HCT116 (cell line): ENCODE data around the gene INTS6. TPM values are rescaled to one million over a fixed set of nuclear protein-coding genes. Genes with fewer than 3 reads are reported as not detected.

Experiments used
- ATAC-seq: fragments of 200-7000 bp; cut with Tn5 transposase; 2 replicates; pipeline ENCODE4 v1.9.1; 2020; ENCODE audit warnings: mild to moderate bottlenecking, moderate library complexity
- BruUV-seq: library from RNA; stranded (reverse); fragments of 400-500 nt; replicated peaks from 2 replicates; lab custom pipeline; 2021; lab: Mats Ljungman, UMichigan
- CTCF ChIA-PET: fragments of 300-600 bp; sonication (Branson Sonifier 250); formaldehyde crosslinking; loops from one replicate; lab custom pipeline; 2021; ENCODE audit warnings: antibody characterized with exemption; lab: Charles Lee
- POLR2A ChIA-PET: fragments of 300-600, 350-600 bp; sonication (Branson Sonifier 250); formaldehyde crosslinking; loops from one replicate; lab custom pipeline; 2021; ENCODE audit warnings: antibody characterized with exemption; lab: Charles Lee
- RAD21 ChIA-PET, 2 experiments: fragments of 300-600 bp; sonication (Branson Sonifier 250); formaldehyde crosslinking; loops; one replicate each; lab custom pipeline; 2023; ENCODE audit warnings: low total read pairs in 2 of 2; ENCODE audit not compliant: uncharacterized antibody in 2 of 2, unreplicated experiment in 2 of 2, low non-redundant PET in 1 of 2; lab: Charles Lee
- DNase-seq: peaks from one replicate; pipeline ENCODE4 v3.0.0-alpha.2; 2010; ENCODE audit warnings: low read depth, low spot score
- H2AFZ ChIP-seq: fragments of 200-600 bp; shearing (Covaris generic), sonication (generic); 2 replicates; pipeline ENCODE4 v1.6.1; 2017; ENCODE audit warnings: low read depth, mixed run types, mixed read lengths, antibody characterized with exemption, low read length; ENCODE audit not compliant: poor library complexity, severe bottlenecking
- H3K27ac ChIP-seq: 2 replicates; pipeline ENCODE4 v1.5.1; 2012; ENCODE audit warnings: low read depth, low read length
- H3K27me3 ChIP-seq: fragments of 200-600 bp; sonication (generic); 2 replicates; pipeline ENCODE4 v1.6.1; 2016; ENCODE audit warnings: mixed run types, low read length, mixed read lengths; ENCODE audit not compliant: insufficient read depth
- H3K36me3 ChIP-seq, 2 experiments: fragments of 200-500 bp in 1 of 2; fragments of 200-600 bp in 1 of 2; sonication (Bioruptor generic) in 1 of 2; sonication (generic) in 1 of 2; 2 replicates each; pipeline versions ENCODE4 v1.5.1 to v1.6.1; 2014 to 2016; ENCODE audit warnings: low read length in 2 of 2, inconsistent platforms in 1 of 2, mixed read lengths in 1 of 2, mixed run types in 1 of 2; ENCODE audit not compliant: insufficient read depth in 2 of 2, control insufficient read depth in 1 of 2
- H3K4me1 ChIP-seq, 2 experiments: fragments of 200-600 bp in 1 of 2; sonication (generic) in 1 of 2; 2 replicates each; pipeline versions ENCODE4 v1.5.1 to v1.6.1; 2012 to 2017; ENCODE audit warnings: low read length in 2 of 2, inconsistent platforms in 1 of 2, mild to moderate bottlenecking in 1 of 2, mixed read lengths in 1 of 2, mixed run types in 1 of 2, moderate library complexity in 1 of 2; ENCODE audit not compliant: insufficient read depth in 2 of 2, control insufficient read depth in 1 of 2
- H3K4me2 ChIP-seq: fragments of 200-600 bp; sonication (generic); 2 replicates; pipeline ENCODE4 v1.6.1; 2017; ENCODE audit warnings: mixed run types, low read length, mixed read lengths
- H3K4me3 ChIP-seq, 2 experiments: fragments of 200-600 bp in 1 of 2; sonication (generic) in 1 of 2; replicated peaks in 1 of 2; 2 replicates each; pipeline ENCODE4 v1.5.1; 2011 to 2016; ENCODE audit warnings: low read length in 2 of 2, control low read depth in 1 of 2, low read depth in 1 of 2, mild to moderate bottlenecking in 1 of 2, mixed read lengths in 1 of 2, mixed run types in 1 of 2
- H3K79me2 ChIP-seq: fragments of 200-600 bp; sonication (generic); 2 replicates; pipeline ENCODE4 v1.6.1; 2017; ENCODE audit warnings: mild to moderate bottlenecking, mixed run types, low read length, moderate library complexity, mixed read lengths; ENCODE audit not compliant: insufficient read depth
- H3K9ac ChIP-seq: fragments of 200-600 bp; sonication (generic); 2 replicates; pipeline ENCODE4 v1.6.1; 2016; ENCODE audit warnings: low read length, mixed read lengths
- H3K9me2 ChIP-seq: fragments of 200-600 bp; sonication (generic), shearing (Covaris generic); 2 replicates; pipeline ENCODE4 v1.6.1; 2017; ENCODE audit warnings: mixed run types, mild to moderate bottlenecking, moderate library complexity; ENCODE audit not compliant: insufficient read depth
- H3K9me3 ChIP-seq, 2 experiments: fragments of 200-500 bp in 1 of 2; fragments of 200-600 bp in 1 of 2; sonication (Bioruptor generic) in 1 of 2; sonication (generic) in 1 of 2; 2 replicates each; pipeline ENCODE4 v1.6.1; 2014 to 2017; ENCODE audit warnings: low read length in 2 of 2, mixed read lengths in 2 of 2, inconsistent platforms in 1 of 2, low read depth in 1 of 2, mild to moderate bottlenecking in 1 of 2, mixed run types in 1 of 2, moderate library complexity in 1 of 2; ENCODE audit not compliant: control insufficient read depth in 1 of 2, insufficient read depth in 1 of 2
- H4K20me1 ChIP-seq: fragments of 200-600 bp; sonication (generic), shearing (Covaris generic); 2 replicates; pipeline ENCODE4 v1.6.1; 2017; ENCODE audit warnings: mixed run types, mild to moderate bottlenecking, moderate library complexity; ENCODE audit not compliant: insufficient read depth
- EZH2 ChIP-seq: fragments of 200-600 bp; sonication (generic); IDR thresholded peaks from 2 replicates; pipeline ENCODE4 v1.6.1; 2017; ENCODE audit warnings: antibody characterized with exemption, mixed run types
- EZH2phosphoT487 ChIP-seq: fragments of 200-600 bp; IDR thresholded peaks from 2 replicates; pipeline ENCODE4 v1.6.1; 2018; ENCODE audit warnings: antibody characterized with exemption, borderline replicate concordance
- FOSL1 ChIP-seq: IDR thresholded peaks from 2 replicates; pipeline ENCODE4 v1.6.1; 2012; ENCODE audit warnings: low read depth
- POLR2AphosphoS5 ChIP-seq: IDR thresholded peaks from 2 replicates; pipeline ENCODE4 v1.6.1; 2011; ENCODE audit warnings: mild to moderate bottlenecking, low read depth, low read length, moderate library complexity
- REST ChIP-seq: IDR thresholded peaks from 2 replicates; pipeline ENCODE4 v1.6.1; 2012; ENCODE audit warnings: low read depth
- SIN3A ChIP-seq: IDR thresholded peaks from 2 replicates; pipeline ENCODE4 v1.6.1; 2012; ENCODE audit warnings: low read depth
- SP1 ChIP-seq: IDR thresholded peaks from 2 replicates; pipeline ENCODE4 v1.6.1; 2012; ENCODE audit warnings: low read depth
- TCF7L2 ChIP-seq: IDR thresholded peaks from 2 replicates; pipeline ENCODE4 v1.7.0; 2011; ENCODE audit warnings: borderline replicate concordance, inconsistent platforms; ENCODE audit not compliant: insufficient read depth, insufficient read length; ENCODE audit errors: extremely low read depth
- ZBTB33 ChIP-seq: IDR thresholded peaks from 2 replicates; pipeline ENCODE4 v1.6.1; 2011; ENCODE audit warnings: mild to moderate bottlenecking, low read length, moderate library complexity; ENCODE audit not compliant: insufficient replicate concordance; ENCODE audit errors: extremely low read depth
- ZFX ChIP-seq: fragments of 450-650 bp; IDR thresholded peaks from 2 replicates; pipeline ENCODE4 v1.6.1; 2017
- ZNF274 ChIP-seq: fragments of 200-500 bp; sonication (Bioruptor generic); IDR thresholded peaks from 2 replicates; pipeline ENCODE4 v1.6.1; 2014; ENCODE audit warnings: mild to moderate bottlenecking, low read depth, low read length, inconsistent platforms
- intact Hi-C: fragments of 100-400 bp; cut with micrococcal nuclease; formaldehyde crosslinking; loops from 2 replicates; pipeline ENCODE4 v1.10.0; 2022
- total RNA-seq: library from RNA; stranded (reverse); gene quantifications from one replicate; pipeline ENCODE4 v1.2.1, GENCODE V29; 2021; ENCODE audit not compliant: unreplicated experiment

Gene INTS6
- total RNA-seq, 1 experiment from 2014 or later, result 44.7 TPM

- H4K20me1 ChIP-seq, result no peaks in the 10 kb centered on the region
- CTCF ChIA-PET, result no interaction called here
- no peaks in the 10 kb centered on the region for H3K27me3 ChIP-seq
- H3K9me2 ChIP-seq, result no peaks in the 10 kb centered on the region
- peaks cover 0 to 9% of the 10 kb centered on the region in 2 experiments; a peak in 1 of 4 replicates for H3K4me1 ChIP-seq
- H3K4me2 ChIP-seq, result no peak overlapping the region
- no peaks in the 10 kb centered on the region for H3K36me3 ChIP-seq
- no peaks in the 10 kb centered on the region for H3K9me3 ChIP-seq
- POLR2A ChIA-PET, result interaction anchor here (1.3 kb wide), 1 partner anchor 48 kb away, joined by 3 read pairs; the partner anchor contains the start of gene INTS6
- no peak overlapping the region for H2AFZ ChIP-seq
- RAD21 ChIA-PET, result no interaction called here
- H3K4me3 ChIP-seq, result no peak overlapping the region
- TF ChIP-seq ZNF274 (no peak), SIN3A (no peak), EZH2 (no peak), EZH2phosphoT487 (no peak), FOSL1 (no peak), ZBTB33 (no peak), ZFX (no peak), POLR2AphosphoS5 (no peak), SP1 (no peak), REST (no peak), TCF7L2 (no peak)
- intact Hi-C loops, result no loop called here
- H3K27ac ChIP-seq, result no peak overlapping the region
- DNase-seq (no peak), ATAC-seq (no peak)
- no peak overlapping the region for H3K9ac ChIP-seq
- H3K79me2 ChIP-seq, result no peaks in the 10 kb centered on the region
- BruUV-seq, result no TSS peak
Observed at GRCh38 chr13:51501096-51501495, 48.3 kb upstream of the INTS6 start.
